GM10266 (cell line): ENCODE data around the gene ELMO2.

Source experiments
- DNase-seq: peaks from one replicate; pipeline ENCODE4 v3.0.0; 2012; ENCODE audit errors: extremely low spot score
- CTCF ChIP-seq: IDR thresholded peaks from 2 replicates; pipeline ENCODE4 v1.5.1; 2012; ENCODE audit warnings: mild to moderate bottlenecking, low read depth; ENCODE audit not compliant: control insufficient read depth, insufficient read depth; ENCODE audit errors: missing control alignments

The ELMO2 gene

GRCh38 chr20:46377518-46377917, 28.9 kb downstream of the ELMO2 start:
- TF ChIP-seq CTCF: no peak
- DNase-seq: no peak

GRCh38 chr20:46376196-46376785, 30.1 kb downstream of the ELMO2 start:
- no peak for TF ChIP-seq CTCF
- no peak for DNase-seq

GRCh38 chr20:46375771-46376170, 30.6 kb downstream of the ELMO2 start:
- DNase-seq: no peak
- no peak for TF ChIP-seq CTCF

- no peak for TF ChIP-seq CTCF
- no peak for DNase-seq
These were observed 32.0 kb downstream of the ELMO2 start for GRCh38 chr20:46374383-46374782.

GRCh38 chr20:46371656-46372055, 34.8 kb downstream of the ELMO2 start:
- no peak for DNase-seq
- TF ChIP-seq CTCF: no peak

GRCh38 chr20:46368902-46369268, 37.5 kb downstream of the ELMO2 start:
- no peak for DNase-seq

More at GRCh38 chr20:46368902-46369268, 37.5 kb downstream of the ELMO2 start:
- no peak for TF ChIP-seq CTCF
